ENCODE data around the gene POLE. TPM values are rescaled to one million over a fixed set of nuclear protein-coding genes. Genes with fewer than 3 reads are reported as not detected.

The POLE gene
- total RNA-seq, 4 donors from 2014 or later: 15.8 to 60.8 (median 27.1) TPM

DNA sequence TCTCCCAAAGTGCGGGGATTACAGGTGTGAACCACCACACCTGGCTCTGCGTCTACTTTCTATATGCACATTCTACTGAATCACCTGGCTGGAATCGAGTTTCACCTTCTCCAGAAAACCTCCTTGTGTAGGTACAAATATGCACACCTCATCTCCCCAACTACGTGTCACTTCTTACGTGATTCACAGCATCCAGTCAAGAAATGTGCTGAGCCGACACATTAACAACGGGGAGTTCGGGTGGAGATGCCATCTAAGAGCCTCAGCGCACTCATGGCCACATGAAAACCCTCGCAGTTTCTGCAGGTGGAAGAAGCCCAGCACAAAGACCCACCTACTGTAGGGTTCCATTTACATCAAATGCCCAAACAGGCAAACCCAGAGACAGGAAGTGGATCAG is 39.3 kb downstream of the POLE start:
- TF ChIP-seq, protein P1, sequence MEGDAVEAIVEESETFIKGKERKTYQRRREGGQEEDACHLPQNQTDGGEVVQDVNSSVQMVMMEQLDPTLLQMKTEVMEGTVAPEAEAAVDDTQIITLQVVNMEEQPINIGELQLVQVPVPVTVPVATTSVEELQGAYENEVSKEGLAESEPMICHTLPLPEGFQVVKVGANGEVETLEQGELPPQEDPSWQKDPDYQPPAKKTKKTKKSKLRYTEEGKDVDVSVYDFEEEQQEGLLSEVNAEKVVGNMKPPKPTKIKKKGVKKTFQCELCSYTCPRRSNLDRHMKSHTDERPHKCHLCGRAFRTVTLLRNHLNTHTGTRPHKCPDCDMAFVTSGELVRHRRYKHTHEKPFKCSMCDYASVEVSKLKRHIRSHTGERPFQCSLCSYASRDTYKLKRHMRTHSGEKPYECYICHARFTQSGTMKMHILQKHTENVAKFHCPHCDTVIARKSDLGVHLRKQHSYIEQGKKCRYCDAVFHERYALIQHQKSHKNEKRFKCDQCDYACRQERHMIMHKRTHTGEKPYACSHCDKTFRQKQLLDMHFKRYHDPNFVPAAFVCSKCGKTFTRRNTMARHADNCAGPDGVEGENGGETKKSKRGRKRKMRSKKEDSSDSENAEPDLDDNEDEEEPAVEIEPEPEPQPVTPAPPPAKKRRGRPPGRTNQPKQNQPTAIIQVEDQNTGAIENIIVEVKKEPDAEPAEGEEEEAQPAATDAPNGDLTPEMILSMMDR (IDR thresholded peaks at IDR 0.05): no peak
- ATAC-seq (ENCODE audit: low FRiP score) (no peak), DNase-seq (ENCODE audit: low spot score) (no peak)

DNA sequence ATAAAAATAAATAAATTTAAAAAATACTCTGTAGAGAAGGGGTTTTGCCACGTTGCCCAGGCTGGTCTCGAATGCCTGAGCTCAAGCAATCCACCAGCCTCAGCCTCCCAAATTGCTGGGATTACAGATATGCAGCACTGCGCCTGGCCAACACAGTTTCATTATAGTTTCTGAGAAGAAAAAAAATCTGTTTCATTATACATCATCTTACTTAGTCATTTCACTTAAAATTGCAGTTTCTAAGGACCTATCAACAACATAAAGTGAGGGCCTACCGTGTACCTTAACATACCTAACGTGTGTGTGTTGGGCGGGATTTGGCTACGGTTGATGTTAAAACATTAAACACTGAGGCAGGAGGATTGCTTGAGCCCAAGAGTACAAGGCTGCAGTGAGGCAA is 40.3 kb downstream of the POLE start:
- DNase-seq (ENCODE audit: low spot score) (no peak), ATAC-seq (ENCODE audit: low FRiP score) (no peak)
- TF ChIP-seq, protein P1 (IDR thresholded peaks at IDR 0.05): no peak

DNA sequence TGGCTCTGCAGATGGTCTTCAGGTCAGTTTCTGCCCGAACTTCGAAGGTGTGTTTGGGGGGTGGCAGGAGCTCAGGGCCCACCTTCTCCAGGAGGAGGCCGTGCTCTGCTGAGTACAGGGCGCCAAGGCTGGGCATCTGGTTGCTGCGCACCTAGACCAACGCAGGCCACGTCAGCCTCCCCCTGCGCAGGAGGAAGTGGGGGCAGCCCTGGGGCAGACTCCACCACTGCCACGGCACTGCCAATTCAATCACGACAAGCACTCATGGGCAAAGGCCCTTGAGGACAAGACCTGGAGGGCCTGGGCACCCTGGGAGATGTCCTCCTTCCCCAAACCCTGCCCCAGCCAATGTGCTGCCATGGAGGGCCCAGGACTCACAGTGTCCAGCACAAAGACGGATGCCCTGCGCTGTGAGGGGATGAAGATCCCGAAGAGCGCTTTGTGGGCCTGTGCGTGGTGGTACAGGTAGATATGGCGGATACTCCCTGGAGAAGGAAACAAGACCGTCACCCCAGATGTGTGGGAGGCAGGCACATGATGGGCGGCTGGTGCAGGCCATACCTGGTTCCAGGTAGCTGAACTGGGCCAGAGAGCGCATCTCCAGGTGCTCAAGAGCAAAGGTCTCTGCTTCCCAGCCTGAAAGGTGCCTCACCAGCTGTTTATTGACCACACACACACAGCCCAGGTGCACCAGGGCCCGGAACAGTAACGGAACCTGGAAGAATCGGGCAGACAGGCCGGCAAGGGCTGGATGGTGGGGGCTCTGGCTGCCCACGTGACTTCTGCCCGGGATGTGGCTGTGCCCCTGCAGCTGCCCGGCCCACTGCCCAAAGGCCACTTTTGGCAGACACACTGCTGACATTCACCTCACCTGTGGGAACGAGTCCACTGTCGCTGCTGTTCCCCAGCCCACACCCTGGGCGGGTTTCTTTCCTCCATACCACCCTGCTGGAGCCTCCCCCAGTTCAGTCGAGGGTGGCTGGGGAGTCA is 44.0 kb downstream of the POLE start:
- ATAC-seq (ENCODE audit: low FRiP score): no peak
- DNase-seq (ENCODE audit: low spot score): no peak
- TF ChIP-seq, protein P1 (IDR thresholded peaks at IDR 0.05): no peak

DNA sequence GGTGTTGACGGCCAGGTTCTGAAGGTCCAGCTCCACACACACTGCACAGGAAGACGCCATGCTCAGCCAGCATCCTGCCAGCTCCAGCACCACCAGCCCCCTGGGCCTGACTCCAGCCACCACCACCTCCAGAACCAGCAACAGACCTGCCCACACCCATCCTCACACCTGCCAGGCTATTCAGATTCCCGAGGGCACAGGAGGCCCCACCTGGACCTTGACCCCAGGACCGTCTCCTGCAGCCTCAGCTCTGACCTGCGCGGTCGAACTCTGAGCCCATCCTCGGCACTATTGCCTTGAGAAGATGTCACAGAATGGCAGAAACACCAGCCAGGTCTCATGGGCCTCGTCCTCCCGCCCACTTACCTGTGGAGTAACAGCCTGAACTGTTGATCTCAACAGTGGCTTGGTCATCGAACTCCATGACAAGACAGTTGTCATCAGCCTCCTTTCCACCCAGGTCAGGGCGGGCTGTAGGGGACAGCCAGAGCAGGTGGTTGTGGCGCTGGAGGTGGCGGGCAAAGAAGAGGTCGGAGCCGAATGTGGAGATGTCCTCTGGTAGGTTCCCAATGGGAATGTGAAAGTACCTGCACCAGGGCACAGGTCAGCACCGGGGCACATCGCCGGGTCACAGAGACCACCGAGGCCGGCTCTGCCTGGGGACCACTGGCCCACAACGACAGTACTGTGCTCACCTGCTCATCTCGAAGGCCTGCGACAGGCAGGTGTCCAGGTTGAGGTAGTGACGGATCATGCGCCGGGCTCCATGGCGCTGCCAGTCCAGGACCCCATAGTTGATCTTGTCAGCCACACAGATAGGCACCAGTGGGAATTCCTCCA is 45.1 kb downstream of the POLE start:
- no peak for DNase-seq (ENCODE audit: low spot score)
- ATAC-seq (ENCODE audit: low FRiP score): no peak
- TF ChIP-seq, protein P1 (IDR thresholded peaks at IDR 0.05): no peak

DNA sequence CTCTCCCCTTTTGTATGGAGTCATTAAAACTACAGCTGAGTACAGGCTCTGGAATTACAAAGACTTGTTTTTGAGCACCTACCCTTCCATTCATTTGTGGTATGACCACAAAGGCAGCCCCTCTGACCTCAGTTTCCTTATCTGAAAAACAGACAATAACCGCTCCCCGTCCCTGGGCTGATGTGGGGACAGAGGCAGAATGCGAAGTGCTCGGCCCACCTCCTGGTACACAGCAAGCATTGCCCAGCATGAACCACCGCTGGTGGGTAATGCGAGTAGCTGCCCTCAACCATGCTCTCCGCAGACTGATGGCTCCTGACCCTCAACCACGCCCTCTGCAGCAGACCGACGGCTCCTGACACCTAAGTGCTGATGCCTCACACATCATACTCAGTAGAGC is 46.2 kb downstream of the POLE start:
- TF ChIP-seq, protein P1 (IDR thresholded peaks at IDR 0.05): no peak
- DNase-seq (ENCODE audit: low spot score): no peak

DNA sequence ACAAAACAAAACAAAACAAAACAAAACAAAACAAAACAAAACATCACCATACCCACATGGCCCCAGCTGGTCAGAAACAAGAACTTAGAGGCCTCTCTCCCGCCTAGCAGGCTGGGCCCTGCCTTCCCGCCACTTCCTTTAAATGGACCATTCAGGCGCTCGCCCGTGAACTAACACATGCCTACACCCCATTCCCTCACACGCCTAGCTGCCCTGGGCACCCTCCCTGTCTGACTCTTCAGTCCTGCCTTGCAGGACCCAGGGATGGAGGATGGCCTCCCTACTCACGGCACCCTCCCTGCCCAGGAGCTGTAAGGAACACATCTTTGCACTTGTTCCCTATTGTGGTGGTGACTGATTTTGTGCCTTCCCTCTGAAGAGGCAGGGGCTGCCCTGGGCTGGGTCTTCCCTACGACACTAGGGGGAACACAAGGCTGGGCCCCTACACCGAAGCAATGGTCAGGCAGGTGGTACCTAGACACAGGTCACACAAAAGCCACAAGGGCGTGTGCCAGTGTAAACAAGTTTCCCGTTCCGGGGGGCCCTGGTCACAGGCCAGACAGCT is 47.1 kb downstream of the POLE start:
- no peak for ATAC-seq (ENCODE audit: low FRiP score)
- TF ChIP-seq, protein P1 (IDR thresholded peaks at IDR 0.05): no peak
- no peak for DNase-seq (ENCODE audit: low spot score)

More for the DNA sequence above, 46.2 kb downstream of the POLE start:
- ATAC-seq (ENCODE audit: low FRiP score): no peak

Measured in omental fat pad (tissue), 4 donors.